COLO829 (cell line): ENCODE results near the gene SPRED2.

ENCODE experiments used
- DNase-seq: peaks from one replicate; pipeline ENCODE4 v3.0.0; 2012; ENCODE audit warnings: low spot score

The SPRED2 gene

GRCh38 chr2:65309699-65310098, 122.7 kb downstream of the SPRED2 start:
- DNase-seq = no peak

- DNase-seq = no peak
Observed at GRCh38 chr2:65305934-65306333, 126.5 kb downstream of the SPRED2 start.

GRCh38 chr2:65300761-65301711, 131.4 kb downstream of the SPRED2 start:
- no peak for DNase-seq

GRCh38 chr2:65300134-65300760, 132.2 kb downstream of the SPRED2 start:
- no peak for DNase-seq

GRCh38 chr2:65299246-65299645, 133.2 kb downstream of the SPRED2 start:
- no peak for DNase-seq

- DNase-seq = no peak
Observed at GRCh38 chr2:65298089-65298488, 134.3 kb downstream of the SPRED2 start.

GRCh38 chr2:65297544-65297943, 134.9 kb downstream of the SPRED2 start:
- DNase-seq = no peak

GRCh38 chr2:65296971-65297370, 135.4 kb downstream of the SPRED2 start:
- no peak for DNase-seq

- no peak for DNase-seq
Observed at GRCh38 chr2:65294701-65295100, 137.7 kb downstream of the SPRED2 start.

- no peak for DNase-seq
Observed at GRCh38 chr2:65294136-65294535, 138.3 kb downstream of the SPRED2 start.

GRCh38 chr2:65293376-65293775, 139.0 kb downstream of the SPRED2 start:
- no peak for DNase-seq

GRCh38 chr2:65292461-65293011, 139.9 kb downstream of the SPRED2 start:
- DNase-seq = no peak

GRCh38 chr2:65292106-65292400, 140.3 kb downstream of the SPRED2 start:
- no peak for DNase-seq

GRCh38 chr2:65291216-65292105, 140.9 kb downstream of the SPRED2 start:
- no peak for DNase-seq

GRCh38 chr2:65287364-65287763, 145.0 kb downstream of the SPRED2 start:
- no peak for DNase-seq

GRCh38 chr2:65282477-65283053, 149.8 kb downstream of the SPRED2 start:
- no peak for DNase-seq

- no peak for DNase-seq
Observed at GRCh38 chr2:65281627-65282351, 150.6 kb downstream of the SPRED2 start.

GRCh38 chr2:65279756-65280155, 152.6 kb downstream of the SPRED2 start:
- no peak for DNase-seq

- DNase-seq = peak; percentile 83
Observed at GRCh38 chr2:65278531-65278981, 153.8 kb downstream of the SPRED2 start.

GRCh38 chr2:65277791-65278483, 154.5 kb downstream of the SPRED2 start:
- DNase-seq = no peak
